K562 (cell line): Measurements from ENCODE around the gene LRP1. TPM values are rescaled to one million over a fixed set of nuclear protein-coding genes. Genes with fewer than 3 reads are reported as not detected.
A peak's percentile ranks its signal among the peaks of the same experiment; 100 is the strongest.

Experiments
- ATAC-seq: fragments of 200-7000 bp; cut with Tn5 transposase; 3 replicates; pipeline ENCODE4 v1.9.1; 2020; ENCODE audit warnings: moderate library complexity
- BruUV-seq: library from RNA; stranded (reverse); fragments of 400-500 nt; replicated peaks from 2 replicates; lab custom pipeline; 2021; lab: Mats Ljungman, UMichigan
- CTCF ChIA-PET: fragments of 300-600 bp; formaldehyde crosslinking; extraction: SDS; loops from one replicate; lab custom pipeline; 2021; ENCODE audit warnings: low intra/inter-chr PET ratio; lab: Yijun Ruan, JAX
- POLR2A ChIA-PET: fragments of 300-600, 350-650 bp; sonication (Branson Sonifier 250); formaldehyde crosslinking; extraction: SDS; loops from one replicate; lab custom pipeline; 2021; ENCODE audit warnings: antibody characterized with exemption, inconsistent platforms; lab: Yijun Ruan, JAX
- DNase-seq, 4 experiments: peaks; one replicate each; pipeline versions ENCODE4 v3.0.0 to v3.0.0-alpha.2; 2011 to 2018; ENCODE audit warnings: low spot score in 3 of 4, mixed read lengths in 3 of 4; ENCODE audit errors: extremely low read depth in 1 of 4
- FAIRE-seq: peaks from 2 replicates; lab custom pipeline; 2011; peaks lifted over from hg19 to GRCh38; lab: Jason Lieb, UNC
- H2AFZ ChIP-seq: 2 replicates; pipeline ENCODE4 v1.6.0; 2011; ENCODE audit warnings: low read depth, low read length, control low read depth, inconsistent platforms
- H3K27ac ChIP-seq: fragments of 200-600 bp; 3 replicates; pipeline ENCODE4 v1.8.0; 2011; ENCODE audit warnings: low read depth, mild to moderate bottlenecking, control low read depth, inconsistent platforms, low read length, moderate library complexity, mixed read lengths; ENCODE audit errors: extremely low read depth
- H3K27me3 ChIP-seq, 2 experiments: fragments of 300-600 bp in 1 of 2; 2 replicates in 1 of 2; 3 replicates in 1 of 2; pipeline versions ENCODE4 v1.6.0 to v1.8.0; 2011; ENCODE audit warnings: inconsistent platforms in 2 of 2, low read length in 2 of 2, mild to moderate bottlenecking in 1 of 2, mixed read lengths in 1 of 2, moderate library complexity in 1 of 2; ENCODE audit not compliant: control insufficient read depth in 2 of 2, insufficient read depth in 2 of 2
- H3K36me3 ChIP-seq: fragments of 300-600 bp; 3 replicates; pipeline ENCODE4 v1.8.0; 2011; ENCODE audit warnings: mild to moderate bottlenecking, low read length, inconsistent platforms; ENCODE audit not compliant: control insufficient read depth, insufficient read depth
- H3K4me1 ChIP-seq, 2 experiments: fragments of 200-600 bp in 1 of 2; replicated peaks in 1 of 2; 2 replicates in 1 of 2; 3 replicates in 1 of 2; pipeline versions ENCODE4 v1.5.1 to v1.8.0; 2011; ENCODE audit warnings: inconsistent platforms in 2 of 2, low read length in 2 of 2, mild to moderate bottlenecking in 1 of 2, mixed read lengths in 1 of 2, moderate library complexity in 1 of 2; ENCODE audit not compliant: control insufficient read depth in 2 of 2, insufficient read depth in 2 of 2
- H3K4me2 ChIP-seq: 2 replicates; pipeline ENCODE4 v1.6.1; 2011; ENCODE audit warnings: low read length, control low read depth, inconsistent platforms, mixed read lengths; ENCODE audit not compliant: insufficient read depth
- H3K4me3 ChIP-seq: fragments of 200-600 bp; sonication (generic), shearing (Covaris generic); 2 replicates; pipeline ENCODE4 v1.5.1; 2016; ENCODE audit warnings: control low read depth, inconsistent platforms
- H3K79me2 ChIP-seq: fragments of 200-600 bp; 3 replicates; pipeline ENCODE4 v1.8.0; 2011; ENCODE audit warnings: low read length, inconsistent platforms; ENCODE audit not compliant: control insufficient read depth, insufficient read depth
- H3K9ac ChIP-seq, 2 experiments: 2 replicates each; pipeline versions ENCODE4 v1.6.0 to v1.6.1; 2011; ENCODE audit warnings: low read depth in 2 of 2, low read length in 2 of 2, control low read depth in 1 of 2, inconsistent platforms in 1 of 2, mild to moderate bottlenecking in 1 of 2, mixed read lengths in 1 of 2; ENCODE audit not compliant: insufficient read depth in 1 of 2
- H3K9me1 ChIP-seq: one replicate; pipeline ENCODE4 v1.6.0; 2011; ENCODE audit warnings: inconsistent platforms, mild to moderate bottlenecking, low read length, moderate library complexity; ENCODE audit not compliant: control insufficient read depth, insufficient read depth
- H3K9me3 ChIP-seq: replicated peaks from 2 replicates; pipeline ENCODE4 v1.5.1; 2011; ENCODE audit warnings: low read depth, low read length, inconsistent platforms; ENCODE audit not compliant: control insufficient read depth, insufficient read depth
- H4K20me1 ChIP-seq: replicated peaks from 2 replicates; pipeline ENCODE4 v1.6.1; 2011; ENCODE audit warnings: low read length, inconsistent platforms, mixed read lengths; ENCODE audit not compliant: control insufficient read depth, insufficient read depth
- BHLHE40 ChIP-seq: IDR thresholded peaks from 2 replicates; pipeline ENCODE4 v1.6.1; 2011; ENCODE audit warnings: low read length, improper control_type of control experiment
- MTA2 ChIP-seq: fragments of 450-650 bp; IDR thresholded peaks from 2 replicates; pipeline ENCODE4 v1.6.1; 2016; ENCODE audit warnings: low read depth
- PRMT5 ChIP-seq: sonication (generic); formaldehyde crosslinking; IDR thresholded peaks from 2 replicates; pipeline ENCODE4 v1.5.0; 2020; ENCODE audit warnings: missing genetic modification reagents
- SMAD4 ChIP-seq: fragments of 250-450 bp; sonication (Bioruptor Pico); conservative IDR thresholded peaks from 2 replicates; pipeline ENCODE4 v1.8.0; 2021; ENCODE audit warnings: inconsistent platforms, mild to moderate bottlenecking, moderate library complexity
- TSC22D4 ChIP-seq: fragments of 450-650 bp; IDR thresholded peaks from 2 replicates; pipeline ENCODE4 v1.6.1; 2016; ENCODE audit warnings: missing genetic modification characterization, missing biosample characterization, control low read depth
- ZNF121 ChIP-seq: sonication (generic); formaldehyde crosslinking; conservative IDR thresholded peaks from 2 replicates; pipeline ENCODE4 v1.8.0; 2022; ENCODE audit warnings: missing genetic modification reagents
- ZNF174 ChIP-seq: fragments of 250-450 bp; sonication (Bioruptor Pico); IDR thresholded peaks from 2 replicates; pipeline ENCODE4 v1.4.0; 2020; ENCODE audit warnings: mild to moderate bottlenecking
- ZNF280A ChIP-seq: fragments of 450-650 bp; IDR thresholded peaks from 2 replicates; pipeline ENCODE4 v1.6.1; 2018; ENCODE audit warnings: mild to moderate bottlenecking, low read depth; ENCODE audit not compliant: partially characterized antibody
- ZNF398 ChIP-seq: fragments of 250-450 bp; sonication (Bioruptor Pico); IDR thresholded peaks from 2 replicates; pipeline ENCODE4 v1.8.0; 2021; ENCODE audit warnings: moderate library complexity, mild to moderate bottlenecking, inconsistent platforms
- WGBS: fragments of 100-300 bp; shearing (Covaris generic); methylation state at CpG from one replicate; pipeline ENCODE4 v1.1.6; 2016; ENCODE audit warnings: low coverage, mixed read lengths; ENCODE audit not compliant: insufficient coverage; ENCODE audit errors: missing lambda C conversion rate; 5-methylcytosine and 5-hydroxymethylcytosine counted together
- in situ Hi-C: fragments of 300-500 bp; cut with MboI; formaldehyde crosslinking; loops from 4 replicates; pipeline ENCODE4 v1.15.0; 2018; ENCODE audit warnings: inconsistent platforms, mixed read lengths
- intact Hi-C: fragments of 100-400 bp; cut with micrococcal nuclease; formaldehyde crosslinking; loops from 2 replicates; pipeline ENCODE4 v1.14.2; 2022
- polyA plus RNA-seq, 8 experiments: library from polyadenylated mRNA; depleted of rRNA in 4 of 8; stranded (reverse) in 5 of 8; unstranded in 3 of 8; fragments of >200 nt; fragmentation: Nextera tagmentation in 2 of 8; fragmentation: Illumina TruSeq in 1 of 8; extraction: Ambion mirVana in 2 of 8; extraction: Trizol in 1 of 8; gene quantifications; 2 replicates each; pipeline versions ENCODE4 v1.2.1 to v1.2.3, GENCODE V29; 2011 to 2014; ENCODE audit warnings: inconsistent platforms in 1 of 8, missing spikeins in 1 of 8
- total RNA-seq, 7 experiments: library from RNA; depleted of rRNA in 6 of 7; stranded (reverse); fragments of >200 nt in 6 of 7; fragmentation: Illumina TruSeq in 2 of 7; extraction: Trizol in 2 of 7; gene quantifications; 2 replicates each; pipeline versions ENCODE4 v1.2.1 to v1.2.3, GENCODE V29; 2011 to 2021; ENCODE audit warnings: low replicate concordance in 1 of 7

LRP1 gene
- total and polyA plus RNA-seq, 9 of the 15 experiments (the other 6 are each of a cell fraction or from before 2014, with no cell fraction given) = 0.04 to 0.64 (median 0.19) TPM; not detected in 2

- FAIRE-seq = no peak
- 31% methylated on average over 1 of the region's 1 CpG for WGBS
- H3K79me2 ChIP-seq = no peaks in the 10 kb centered on the region
- no peak for ATAC-seq
- in situ Hi-C loops (no loop called here), intact Hi-C loops (no loop called here)
- H3K4me3 ChIP-seq = no peak overlapping the region
- H3K27me3 ChIP-seq = peaks cover 3 to 55% of the 10 kb centered on the region in 2 experiments; a peak in 3 of 5 replicates
- no peaks in the 10 kb centered on the region for H3K9me3 ChIP-seq
- CTCF ChIA-PET = no interaction called here
- POLR2A ChIA-PET = no interaction called here
- BruUV-seq = no TSS peak
- H3K27ac ChIP-seq = no peak overlapping the region
- no peak overlapping the region for H3K4me2 ChIP-seq
- no peak overlapping the region for H2AFZ ChIP-seq
- peaks cover 4 to 39% of the 10 kb centered on the region in 2 experiments; a peak in 3 of 5 replicates for H3K4me1 ChIP-seq
- H4K20me1 ChIP-seq = peaks cover 11% of the 10 kb centered on the region; the same call in 1 of the 2 replicates
- H3K9me1 ChIP-seq = no peaks in the 10 kb centered on the region
- H3K36me3 ChIP-seq = no peaks in the 10 kb centered on the region
- H3K9ac ChIP-seq = no peak overlapping the region
- DNase-seq = no peak
- no peak for TF ChIP-seq SMAD4 (CRISPR knock-in tag)
- no peak for TF ChIP-seq PRMT5 (CRISPR knock-in tag)
- TF ChIP-seq TSC22D4 (tag) = no peak
- TF ChIP-seq ZNF280A = no peak
- TF ChIP-seq ZNF398 (CRISPR knock-in tag) = no peak
- TF ChIP-seq BHLHE40 = no peak
- TF ChIP-seq ZNF174 (CRISPR knock-in tag) = no peak
- no peak for TF ChIP-seq MTA2
- peak; percentile 53; the same call in 1 of the 2 replicates for TF ChIP-seq ZNF121 (CRISPR knock-in tag)
These were observed 42.1 kb downstream of the LRP1 start for GRCh38 chr12:57170408-57170807.
